Heart left ventricle (tissue), 16 donors: ENCODE results near the gene VCL. TPM values are rescaled to one million over a fixed set of nuclear protein-coding genes. Genes with fewer than 3 reads are reported as not detected.

Experiments
- ATAC-seq, 4 donors: fragments of 200-7000 bp; cut with Tn5 transposase; one replicate each; pipeline ENCODE4 v1.9.1; 2020 to 2022; ENCODE audit warnings: moderate library complexity in 4 of 4, mild to moderate bottlenecking in 3 of 4, moderate number of reproducible peaks in 1 of 4
- DNase-seq, 5 donors: peaks; one replicate each; pipeline ENCODE4 v3.0.0-alpha.2; 2020
- H3K27ac ChIP-seq, 12 donors: fragments of 200-600 bp; sonication (generic) in 4 of 12; one replicate each; pipeline versions ENCODE4 v1.5.0 to v1.8.0; 2016 to 2022; ENCODE audit warnings: mild to moderate bottlenecking in 2 of 12
- H3K27me3 ChIP-seq, 9 donors: fragments of 200-600 bp; sonication (generic) in 2 of 9; one replicate each; pipeline versions ENCODE4 v1.5.1 to v1.8.0; 2016 to 2022; ENCODE audit warnings: mild to moderate bottlenecking in 3 of 9
- H3K36me3 ChIP-seq, 9 donors: fragments of 200-600 bp; sonication (generic) in 2 of 9; one replicate each; pipeline versions ENCODE4 v1.5.0 to v1.8.0; 2018 to 2022; ENCODE audit warnings: mild to moderate bottlenecking in 2 of 9
- H3K4me1 ChIP-seq, 12 donors: fragments of 200-600 bp; sonication (generic) in 4 of 12; one replicate each; pipeline versions ENCODE4 v1.5.0 to v1.8.0; 2016 to 2022; ENCODE audit warnings: mild to moderate bottlenecking in 3 of 12
- H3K4me3 ChIP-seq, 12 donors: fragments of 200-600 bp; sonication (generic) in 4 of 12; one replicate each; pipeline versions ENCODE4 v1.5.0 to v1.8.0; 2017 to 2022; ENCODE audit warnings: mild to moderate bottlenecking in 9 of 12, moderate library complexity in 4 of 12
- H3K9me3 ChIP-seq, 12 donors: fragments of 200-600 bp; sonication (generic) in 4 of 12; one replicate each; pipeline versions ENCODE4 v1.5.0 to v1.8.0; 2016 to 2022; ENCODE audit warnings: mild to moderate bottlenecking in 1 of 12
- POLR2A ChIP-seq, 2 donors: fragments of 450-650 bp; IDR thresholded peaks; one replicate each; pipeline ENCODE4 v1.6.1; 2017; ENCODE audit warnings: antibody characterized with exemption in 2 of 2, mild to moderate bottlenecking in 2 of 2, moderate library complexity in 2 of 2
- WGBS, 4 donors: extraction: QIAGEN DNeasy Blood & Tissue Kit in 2 of 4; methylation state at CpG; one replicate each; pipeline versions ENCODE4 v1.1.5 to v1.1.7; 2013 to 2018; 5-methylcytosine and 5-hydroxymethylcytosine counted together
- intact Hi-C, 10 donors: fragments of 100-400 bp; cut with DNase I; formaldehyde crosslinking; loops; one replicate each; pipeline versions ENCODE4 v1.11.1 to v1.14.2; 2022
- polyA plus RNA-seq, 2 donors: library from polyadenylated mRNA; stranded (reverse); fragments of 200-250 nt; gene quantifications; one replicate each; pipeline ENCODE4 v1.2.3, GENCODE V29; 2013
- total RNA-seq, 9 donors: library from RNA; depleted of rRNA in 2 of 9; stranded (reverse); fragments of >200 nt in 2 of 9; fragmentation: NEBNext Ultra II Directional in 3 of 9; extraction: Animal tissue kit (Norgen Biotek cat#: 25700) in 3 of 9; gene quantifications; one replicate each; pipeline versions ENCODE4 v1.1.0 to v1.2.4, GENCODE V29; 2016 to 2023
- TF ChIP-seq, protein P1 (sequence below), 12 donors: fragments of 200-600 bp; sonication (generic) in 4 of 12; IDR thresholded peaks; one replicate each; pipeline versions ENCODE4 v1.5.0 to v1.8.0; 2018 to 2022; ENCODE audit warnings: antibody characterized with exemption in 12 of 12, mild to moderate bottlenecking in 5 of 12
- donor health status: ischemic (EF 13 %, LVEDD 7.1; RV severe dilation, severe dysfunction).
- donor health status: healthy with polysubstance abuse.
- donor health status: DM: no; HTN: yes; CAD: no.
- donor health status: DM: no; HTN: no; CAD: no.
- donor health status: ischemic (EF 25% LVEDD 6.9; RV normal size, moderate dysfunction).
- donor health status: ischemic (EF 25% LVEDD 5.7; RV mildly dilated, moderate dysfunction).
- donor health status: healthy.
- donor health status: DM: yes; HTN: yes; CAD: no.
- donor health status: ischemic (EF 35%, LVEDD 5.7; RV mildly dilated, moderate dysfunction).
- donor health status: nonischemic (EF 11% LVEDD 7.7; RV severe dilation, severe dysfunction).
- donor health status: DM: yes; HTN: yes; CAD: no.
- donor health status: PGD.
- donor health status: ischemic (EF 29% LVEDD 5.4; RV normal size, mild dysfunction).
- donor health status: nonischemic (EF 23%, LVEDD 6.1; RV moderate dilation, normal function).

The VCL gene
- total and polyA plus RNA-seq, 11 donors = 84.5 to 543 (median 273) TPM

- ATAC-seq = no peak
- Histone ChIP-seq H3K27ac (peak overlapping the region in 10 of 12 donors; percentile 89 to 99 (median 93)), H3K27me3 (no peaks in the 10 kb centered on the region), H3K4me1 (peaks cover 2 to 61% (median 41%) of the 10 kb centered on the region in 12 donors), H3K4me3 (peak overlapping the region in 11 of 12 donors; percentile 6 to 98 (median 93)), H3K9me3 (no peaks in the 10 kb centered on the region), H3K36me3 (peaks cover 0 to 9% (median 0%) of the 10 kb centered on the region in 9 donors)
- intact Hi-C loops = loop anchor here in 4 of 10 donors (10.0 kb wide), 2 partner anchors 54 to 74 kb away; no protein-coding TSS in a partner anchor
- DNase-seq = no peak
- no peak for TF ChIP-seq POLR2A (IDR thresholded peaks at IDR 0.05)
- TF ChIP-seq, protein P1, sequence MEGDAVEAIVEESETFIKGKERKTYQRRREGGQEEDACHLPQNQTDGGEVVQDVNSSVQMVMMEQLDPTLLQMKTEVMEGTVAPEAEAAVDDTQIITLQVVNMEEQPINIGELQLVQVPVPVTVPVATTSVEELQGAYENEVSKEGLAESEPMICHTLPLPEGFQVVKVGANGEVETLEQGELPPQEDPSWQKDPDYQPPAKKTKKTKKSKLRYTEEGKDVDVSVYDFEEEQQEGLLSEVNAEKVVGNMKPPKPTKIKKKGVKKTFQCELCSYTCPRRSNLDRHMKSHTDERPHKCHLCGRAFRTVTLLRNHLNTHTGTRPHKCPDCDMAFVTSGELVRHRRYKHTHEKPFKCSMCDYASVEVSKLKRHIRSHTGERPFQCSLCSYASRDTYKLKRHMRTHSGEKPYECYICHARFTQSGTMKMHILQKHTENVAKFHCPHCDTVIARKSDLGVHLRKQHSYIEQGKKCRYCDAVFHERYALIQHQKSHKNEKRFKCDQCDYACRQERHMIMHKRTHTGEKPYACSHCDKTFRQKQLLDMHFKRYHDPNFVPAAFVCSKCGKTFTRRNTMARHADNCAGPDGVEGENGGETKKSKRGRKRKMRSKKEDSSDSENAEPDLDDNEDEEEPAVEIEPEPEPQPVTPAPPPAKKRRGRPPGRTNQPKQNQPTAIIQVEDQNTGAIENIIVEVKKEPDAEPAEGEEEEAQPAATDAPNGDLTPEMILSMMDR (IDR thresholded peaks at IDR 0.05) = no peak
- WGBS, 4 donors = 64 to 81% (median 73%) methylated on average over 7 of the region's 7 CpGs
Measured at GRCh38 chr10:74000892-74001669, 3.2 kb downstream of the VCL start.

- Histone ChIP-seq H3K27me3 (no peaks in the 10 kb centered on the region), H3K36me3 (peaks cover 0 to 13% (median 0%) of the 10 kb centered on the region in 9 donors), H3K4me3 (no peak overlapping the region), H3K4me1 (peaks cover 13 to 86% (median 43%) of the 10 kb centered on the region in 12 donors), H3K27ac (peak overlapping the region in 9 of 12 donors; percentile 13 to 75 (median 41)), H3K9me3 (no peaks in the 10 kb centered on the region)
- ATAC-seq (peak in 1 of 4 donors; percentile 40), DNase-seq (no peak)
- WGBS, 4 donors = 50 to 77% (median 66%) methylated on average over 1 of the region's 1 CpG
- intact Hi-C loops = loop anchor here in 4 of 10 donors (10.0 kb wide), 2 partner anchors 49 to 69 kb away; no protein-coding TSS in a partner anchor
- TF ChIP-seq, protein P1 (IDR thresholded peaks at IDR 0.05) = no peak
- TF ChIP-seq POLR2A (IDR thresholded peaks at IDR 0.05) = no peak
Measured at GRCh38 chr10:74006269-74006668, 8.4 kb downstream of the VCL start.

DNA sequence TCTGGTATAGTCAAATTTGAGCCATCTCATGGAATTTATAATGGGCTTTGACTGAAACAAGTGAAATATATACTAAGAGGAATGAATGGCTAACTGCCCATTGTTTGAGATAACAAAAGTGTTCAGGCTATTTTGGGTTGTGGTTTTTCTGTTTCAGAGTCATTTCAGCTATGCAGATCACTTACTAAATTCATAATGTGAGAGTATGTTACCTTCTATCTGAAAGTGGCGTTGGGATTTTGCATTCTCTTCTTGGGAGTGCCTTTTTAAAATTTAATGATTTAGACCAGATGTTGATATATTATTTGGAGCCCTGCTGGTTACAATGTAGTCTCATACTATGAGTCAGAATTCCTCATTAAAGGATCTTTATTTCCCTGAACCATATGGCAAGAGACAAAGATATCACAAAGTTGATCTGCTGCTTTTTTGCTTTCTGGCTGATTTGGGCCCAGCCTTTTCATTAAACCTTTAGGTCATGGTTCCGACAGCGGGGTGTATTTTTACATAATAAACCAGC is 10.4 kb downstream of the VCL start:
- WGBS, 4 donors = 62 to 74% (median 65%) methylated on average over 3 of the region's 3 CpGs
- intact Hi-C loops = loop anchor here in 4 of 10 donors (10.0 kb wide), 2 partner anchors 47 to 67 kb away; no protein-coding TSS in a partner anchor
- peaks cover 19 to 86% (median 55%) of the 10 kb centered on the region in 12 donors for H3K4me1 ChIP-seq

More for the DNA sequence above, 10.4 kb downstream of the VCL start:
- H3K27ac ChIP-seq = peak overlapping the region in 10 of 12 donors; percentile 9 to 83 (median 60)
- no peak overlapping the region for H3K4me3 ChIP-seq
- no peaks in the 10 kb centered on the region for H3K9me3 ChIP-seq
- ATAC-seq (peak in 1 of 4 donors; percentile 29), DNase-seq (no peak)
- TF ChIP-seq, protein P1 (IDR thresholded peaks at IDR 0.05) = no peak
- TF ChIP-seq POLR2A (IDR thresholded peaks at IDR 0.05) = no peak
- H3K36me3 ChIP-seq = peaks cover 0 to 11% (median 0%) of the 10 kb centered on the region in 9 donors
- H3K27me3 ChIP-seq = no peaks in the 10 kb centered on the region
